ENCODE data around the gene ABL1. TPM values are rescaled to one million over a fixed set of nuclear protein-coding genes. Genes with fewer than 3 reads are reported as not detected.

ABL1 gene
- total RNA-seq, 1 donor from 2014 or later: 113 TPM

DNA sequence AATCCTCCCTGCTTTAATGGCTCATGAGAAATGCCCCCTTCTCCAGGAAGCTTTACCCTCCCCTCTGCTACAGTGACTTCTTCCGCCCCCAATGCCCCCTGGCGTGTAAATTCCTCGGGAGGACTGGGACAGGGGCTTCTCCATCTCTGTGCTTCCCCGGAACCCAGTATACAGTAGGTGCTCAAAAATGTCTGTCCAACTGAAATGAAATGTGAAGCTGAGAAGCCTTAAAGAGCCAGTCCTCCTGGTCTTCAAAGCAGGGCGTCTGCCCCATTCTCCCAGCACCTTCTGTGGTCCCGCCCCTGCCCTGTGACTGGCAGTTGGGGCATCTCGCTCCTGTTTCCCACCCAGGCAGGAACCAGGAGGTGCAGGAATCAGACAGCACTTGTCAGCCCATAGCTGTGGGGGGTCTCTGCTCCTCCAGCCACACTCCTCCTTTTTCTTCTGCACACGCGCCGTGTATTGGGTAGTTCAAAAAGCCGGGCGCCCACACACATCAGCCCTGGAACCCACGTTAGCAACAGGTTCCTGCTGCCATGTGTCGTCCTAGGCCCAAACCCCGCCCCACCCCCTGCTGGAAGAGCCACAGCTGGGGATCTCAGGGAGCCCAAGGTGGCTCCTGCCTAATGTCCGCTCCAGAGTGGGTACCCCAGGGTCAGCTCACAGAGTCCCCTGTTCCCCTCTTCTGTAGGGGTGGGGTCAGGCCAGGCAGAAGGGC is 88.0 kb downstream of the ABL1 start:
- DNase-seq (ENCODE audit: low read depth): no peak
- H2AFZ ChIP-seq (ENCODE audit: low read depth, low read length): no peak overlapping the region
- no peaks in the 10 kb centered on the region for H3K9me3 ChIP-seq (ENCODE audit: insufficient read depth, low read depth, low read length)
- H3K4me1 Mint-ChIP-seq (ENCODE audit: low read depth, unreplicated experiment): peaks cover 4% of the 10 kb centered on the region
- TF ChIP-seq, protein P1, sequence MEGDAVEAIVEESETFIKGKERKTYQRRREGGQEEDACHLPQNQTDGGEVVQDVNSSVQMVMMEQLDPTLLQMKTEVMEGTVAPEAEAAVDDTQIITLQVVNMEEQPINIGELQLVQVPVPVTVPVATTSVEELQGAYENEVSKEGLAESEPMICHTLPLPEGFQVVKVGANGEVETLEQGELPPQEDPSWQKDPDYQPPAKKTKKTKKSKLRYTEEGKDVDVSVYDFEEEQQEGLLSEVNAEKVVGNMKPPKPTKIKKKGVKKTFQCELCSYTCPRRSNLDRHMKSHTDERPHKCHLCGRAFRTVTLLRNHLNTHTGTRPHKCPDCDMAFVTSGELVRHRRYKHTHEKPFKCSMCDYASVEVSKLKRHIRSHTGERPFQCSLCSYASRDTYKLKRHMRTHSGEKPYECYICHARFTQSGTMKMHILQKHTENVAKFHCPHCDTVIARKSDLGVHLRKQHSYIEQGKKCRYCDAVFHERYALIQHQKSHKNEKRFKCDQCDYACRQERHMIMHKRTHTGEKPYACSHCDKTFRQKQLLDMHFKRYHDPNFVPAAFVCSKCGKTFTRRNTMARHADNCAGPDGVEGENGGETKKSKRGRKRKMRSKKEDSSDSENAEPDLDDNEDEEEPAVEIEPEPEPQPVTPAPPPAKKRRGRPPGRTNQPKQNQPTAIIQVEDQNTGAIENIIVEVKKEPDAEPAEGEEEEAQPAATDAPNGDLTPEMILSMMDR (IDR thresholded peaks at IDR 0.05; ENCODE audit: insufficient read depth, low read depth, low read length): no peak
- no peak for TF ChIP-seq EZH2 (IDR thresholded peaks at IDR 0.05; ENCODE audit: insufficient read depth, low read length)
- no peak for FAIRE-seq
- H3K36me3 ChIP-seq (ENCODE audit: insufficient read depth, low read length): no peaks in the 10 kb centered on the region
- no peaks in the 10 kb centered on the region for H3K9me3 Mint-ChIP-seq (ENCODE audit: unreplicated experiment)
- H3K4me3 Mint-ChIP-seq (ENCODE audit: unreplicated experiment): no peak overlapping the region
- H3K27me3 Mint-ChIP-seq (ENCODE audit: low read depth, unreplicated experiment): peaks cover 43% of the 10 kb centered on the region
- H3K4me1 ChIP-seq (ENCODE audit: insufficient read depth, low read length): peaks cover 8% of the 10 kb centered on the region
- H3K79me2 ChIP-seq (ENCODE audit: insufficient read depth, low read length): no peaks in the 10 kb centered on the region
- peaks cover 15% of the 10 kb centered on the region for H3K27me3 ChIP-seq (ENCODE audit: insufficient read depth, low read length)
- no peak overlapping the region for H3K4me2 ChIP-seq (ENCODE audit: low read length)
- H3K27ac Mint-ChIP-seq (ENCODE audit: unreplicated experiment): no peak overlapping the region
- H4K20me1 ChIP-seq (ENCODE audit: insufficient read depth, low read length): no peaks in the 10 kb centered on the region
- H3K4me3 ChIP-seq (ENCODE audit: insufficient read depth, low read depth, low read length): no peak overlapping the region
- H3K36me3 Mint-ChIP-seq (ENCODE audit: low read depth, unreplicated experiment): no peaks in the 10 kb centered on the region
- H3K9ac ChIP-seq (ENCODE audit: low read length): no peak overlapping the region
- H3K27ac ChIP-seq (ENCODE audit: low read depth, low read length): no peak overlapping the region

DNA sequence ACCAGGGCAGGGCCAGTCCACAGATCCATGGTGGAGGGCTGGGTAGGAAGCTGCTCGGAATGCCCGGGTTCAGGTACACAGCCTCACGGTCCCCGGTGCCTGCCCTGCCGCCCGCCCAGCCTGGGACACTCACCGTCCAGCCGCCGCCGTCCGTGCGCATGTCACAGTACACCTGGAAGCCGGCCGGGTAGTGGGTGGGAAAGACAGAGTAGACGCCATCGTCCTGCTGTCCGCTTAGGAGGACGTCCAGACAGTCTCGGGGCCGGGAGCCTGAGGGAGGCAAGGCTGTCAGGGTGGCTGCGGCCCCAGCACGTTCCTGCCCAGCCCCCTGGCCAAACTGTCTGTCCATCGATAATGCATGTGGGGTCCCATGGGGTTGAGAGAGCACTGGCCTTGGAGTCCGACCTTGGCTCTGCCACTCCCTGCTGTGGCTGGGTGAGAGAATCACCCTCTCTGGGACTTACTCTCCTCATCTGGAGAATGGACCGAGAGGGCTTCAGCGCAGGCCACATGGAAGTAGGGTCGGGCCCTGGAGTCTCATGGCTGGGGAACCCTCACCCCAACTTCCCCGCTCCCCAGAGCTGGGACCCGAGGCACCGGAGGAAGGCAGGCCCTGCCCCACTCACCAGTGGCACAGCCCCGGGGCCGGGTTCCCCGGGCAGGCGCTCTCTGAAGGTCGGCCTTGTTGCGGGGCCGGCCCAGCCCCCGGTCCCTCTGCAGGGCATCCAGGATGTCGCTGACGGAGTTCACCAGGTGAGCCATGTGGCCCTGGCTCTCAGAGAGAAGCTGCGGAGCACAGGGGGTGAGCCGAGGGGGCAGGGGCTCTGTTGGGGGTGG is 88.8 kb downstream of the ABL1 start:
- H3K9ac ChIP-seq (ENCODE audit: low read length): no peak overlapping the region
- no peak overlapping the region for H3K27ac ChIP-seq (ENCODE audit: low read depth, low read length)
- Mint-ChIP-seq H3K27ac (ENCODE audit: unreplicated experiment) (no peak overlapping the region), H3K4me1 (ENCODE audit: low read depth, unreplicated experiment) (peaks cover 7% of the 10 kb centered on the region), H3K27me3 (ENCODE audit: low read depth, unreplicated experiment) (peaks cover 39% of the 10 kb centered on the region), H3K4me3 (ENCODE audit: unreplicated experiment) (no peak overlapping the region), H3K36me3 (ENCODE audit: low read depth, unreplicated experiment) (no peaks in the 10 kb centered on the region), H3K9me3 (ENCODE audit: unreplicated experiment) (no peaks in the 10 kb centered on the region)
- H3K9me3 ChIP-seq (ENCODE audit: insufficient read depth, low read depth, low read length): no peaks in the 10 kb centered on the region
- FAIRE-seq (no peak), DNase-seq (ENCODE audit: low read depth) (no peak)
- H3K36me3 ChIP-seq (ENCODE audit: insufficient read depth, low read length): no peaks in the 10 kb centered on the region
- no peak overlapping the region for H3K4me3 ChIP-seq (ENCODE audit: insufficient read depth, low read depth, low read length)
- no peaks in the 10 kb centered on the region for H4K20me1 ChIP-seq (ENCODE audit: insufficient read depth, low read length)
- no peak overlapping the region for H3K4me2 ChIP-seq (ENCODE audit: low read length)
- no peak overlapping the region for H2AFZ ChIP-seq (ENCODE audit: low read depth, low read length)
- peaks cover 15% of the 10 kb centered on the region for H3K4me1 ChIP-seq (ENCODE audit: insufficient read depth, low read length)
- no peaks in the 10 kb centered on the region for H3K79me2 ChIP-seq (ENCODE audit: insufficient read depth, low read length)
- TF ChIP-seq, protein P1 (IDR thresholded peaks at IDR 0.05; ENCODE audit: insufficient read depth, low read depth, low read length): no peak
- no peak for TF ChIP-seq EZH2 (IDR thresholded peaks at IDR 0.05; ENCODE audit: insufficient read depth, low read length)
- H3K27me3 ChIP-seq (ENCODE audit: insufficient read depth, low read length): peaks cover 11% of the 10 kb centered on the region

Measured in astrocyte (in vitro differentiated cells and primary cell).